Sigmoid colon (tissue), 4 donors: ENCODE data around the gene HMOX1.

Source experiments
- CTCF ChIP-seq, 4 experiments: fragments of 450-650 bp in 3 of 4; fragments of 200-600 bp in 1 of 4; IDR thresholded peaks; one replicate each; pipeline ENCODE4 v1.5.1; 2016 to 2019; ENCODE audit warnings: antibody characterized with exemption in 4 of 4, mild to moderate bottlenecking in 3 of 4, moderate library complexity in 2 of 4
- EP300 ChIP-seq, 4 donors: sonication (generic); formaldehyde crosslinking; IDR thresholded peaks; one replicate each; pipeline ENCODE4 v1.6.1; 2017; ENCODE audit warnings: antibody characterized with exemption in 4 of 4
- POLR2A ChIP-seq, 2 donors: fragments of 450-650 bp; IDR thresholded peaks; one replicate each; pipeline ENCODE4 v1.6.1; 2016; ENCODE audit warnings: antibody characterized with exemption in 2 of 2, mild to moderate bottlenecking in 2 of 2, moderate library complexity in 2 of 2
- POLR2AphosphoS5 ChIP-seq, 4 donors: sonication (generic); formaldehyde crosslinking; IDR thresholded peaks; one replicate each; pipeline ENCODE4 v1.6.1; 2017; ENCODE audit warnings: antibody characterized with exemption in 4 of 4

DNA sequence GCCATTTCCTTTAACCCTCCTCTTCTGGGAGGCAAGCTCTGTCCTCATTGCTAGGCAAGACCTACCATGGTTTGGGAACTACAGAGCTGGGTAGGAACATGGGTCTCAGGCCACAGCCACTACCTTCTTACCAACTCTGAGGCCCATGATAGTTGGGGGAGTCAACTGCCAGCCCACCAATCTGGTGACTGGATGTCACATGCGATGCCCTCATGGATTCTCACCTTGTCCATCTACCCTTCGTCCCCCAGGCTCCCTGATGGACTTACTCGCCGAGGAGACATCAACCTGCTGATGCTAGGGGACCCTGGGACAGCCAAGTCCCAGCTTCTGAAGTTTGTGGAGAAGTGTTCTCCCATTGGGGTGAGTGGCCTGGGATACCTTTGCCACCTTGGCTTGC is 32.7 kb downstream of the HMOX1 start:
- TF ChIP-seq POLR2AphosphoS5 (IDR thresholded peaks at IDR 0.05) (no peak), POLR2A (IDR thresholded peaks at IDR 0.05) (no peak), EP300 (IDR thresholded peaks at IDR 0.05) (no peak), CTCF (IDR thresholded peaks at IDR 0.05) (no peak)
